Measurements from ENCODE around the gene PREX1. TPM values are rescaled to one million over a fixed set of nuclear protein-coding genes. Genes with fewer than 3 reads are reported as not detected.

The PREX1 gene
- total RNA-seq, 2 donors from 2014 or later = 11.5 to 21.7 TPM

DNA sequence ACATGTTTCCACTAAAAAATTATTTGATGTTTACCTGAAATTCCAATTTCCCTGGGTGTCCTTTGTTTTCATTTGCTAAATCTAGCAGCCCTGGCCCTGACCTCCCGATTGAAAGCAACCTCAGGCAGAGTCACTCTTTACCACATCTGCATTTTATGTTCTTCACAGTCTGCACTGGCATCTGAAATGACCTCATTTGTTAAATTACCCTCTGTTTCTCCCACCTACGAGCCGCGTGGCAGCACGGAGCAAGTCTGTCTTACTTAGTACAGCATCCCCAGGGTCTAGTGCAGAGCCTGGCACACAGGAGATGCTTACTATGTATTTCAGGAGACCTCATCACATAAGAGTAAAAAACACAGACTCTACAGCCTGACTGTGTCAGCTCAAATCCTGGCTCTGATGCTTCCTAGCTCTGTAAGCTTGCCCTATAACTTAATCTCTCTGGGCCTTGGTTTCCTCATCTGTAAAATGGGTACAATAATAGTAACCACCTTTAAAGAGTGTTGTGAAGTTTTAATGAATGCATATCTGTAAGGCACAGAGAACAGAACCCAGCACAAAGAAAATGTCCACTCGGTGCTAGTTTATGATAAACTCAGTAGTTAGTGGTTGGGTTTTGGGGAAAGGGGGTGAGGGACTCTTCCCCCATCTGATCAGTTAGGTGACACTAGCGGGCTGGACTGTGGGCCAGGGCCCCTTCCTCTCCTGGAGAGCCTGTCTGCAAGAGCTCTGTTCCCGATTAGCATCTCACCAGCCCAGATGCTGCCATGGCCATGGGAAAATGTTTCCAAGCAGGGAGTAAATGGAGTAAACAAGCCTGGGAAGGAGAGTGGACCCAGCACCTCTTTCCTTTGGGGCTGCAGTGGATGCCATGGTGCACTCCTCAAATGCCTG lies 88.2 kb downstream of the PREX1 start:
- Histone ChIP-seq H3K9me3 (no peaks in the 10 kb centered on the region), H3K36me3 (peaks cover 5% of the 10 kb centered on the region), H3K4me1 (peaks cover 0 to 19% of the 10 kb centered on the region in 2 donors), H3K27ac (no peak overlapping the region), H3K4me3 (no peak overlapping the region), H3K27me3 (no peaks in the 10 kb centered on the region)
- TF ChIP-seq, protein P1, sequence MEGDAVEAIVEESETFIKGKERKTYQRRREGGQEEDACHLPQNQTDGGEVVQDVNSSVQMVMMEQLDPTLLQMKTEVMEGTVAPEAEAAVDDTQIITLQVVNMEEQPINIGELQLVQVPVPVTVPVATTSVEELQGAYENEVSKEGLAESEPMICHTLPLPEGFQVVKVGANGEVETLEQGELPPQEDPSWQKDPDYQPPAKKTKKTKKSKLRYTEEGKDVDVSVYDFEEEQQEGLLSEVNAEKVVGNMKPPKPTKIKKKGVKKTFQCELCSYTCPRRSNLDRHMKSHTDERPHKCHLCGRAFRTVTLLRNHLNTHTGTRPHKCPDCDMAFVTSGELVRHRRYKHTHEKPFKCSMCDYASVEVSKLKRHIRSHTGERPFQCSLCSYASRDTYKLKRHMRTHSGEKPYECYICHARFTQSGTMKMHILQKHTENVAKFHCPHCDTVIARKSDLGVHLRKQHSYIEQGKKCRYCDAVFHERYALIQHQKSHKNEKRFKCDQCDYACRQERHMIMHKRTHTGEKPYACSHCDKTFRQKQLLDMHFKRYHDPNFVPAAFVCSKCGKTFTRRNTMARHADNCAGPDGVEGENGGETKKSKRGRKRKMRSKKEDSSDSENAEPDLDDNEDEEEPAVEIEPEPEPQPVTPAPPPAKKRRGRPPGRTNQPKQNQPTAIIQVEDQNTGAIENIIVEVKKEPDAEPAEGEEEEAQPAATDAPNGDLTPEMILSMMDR (IDR thresholded peaks at IDR 0.05) = no peak
- no peak for DNase-seq (ENCODE audit: low spot score)

DNA sequence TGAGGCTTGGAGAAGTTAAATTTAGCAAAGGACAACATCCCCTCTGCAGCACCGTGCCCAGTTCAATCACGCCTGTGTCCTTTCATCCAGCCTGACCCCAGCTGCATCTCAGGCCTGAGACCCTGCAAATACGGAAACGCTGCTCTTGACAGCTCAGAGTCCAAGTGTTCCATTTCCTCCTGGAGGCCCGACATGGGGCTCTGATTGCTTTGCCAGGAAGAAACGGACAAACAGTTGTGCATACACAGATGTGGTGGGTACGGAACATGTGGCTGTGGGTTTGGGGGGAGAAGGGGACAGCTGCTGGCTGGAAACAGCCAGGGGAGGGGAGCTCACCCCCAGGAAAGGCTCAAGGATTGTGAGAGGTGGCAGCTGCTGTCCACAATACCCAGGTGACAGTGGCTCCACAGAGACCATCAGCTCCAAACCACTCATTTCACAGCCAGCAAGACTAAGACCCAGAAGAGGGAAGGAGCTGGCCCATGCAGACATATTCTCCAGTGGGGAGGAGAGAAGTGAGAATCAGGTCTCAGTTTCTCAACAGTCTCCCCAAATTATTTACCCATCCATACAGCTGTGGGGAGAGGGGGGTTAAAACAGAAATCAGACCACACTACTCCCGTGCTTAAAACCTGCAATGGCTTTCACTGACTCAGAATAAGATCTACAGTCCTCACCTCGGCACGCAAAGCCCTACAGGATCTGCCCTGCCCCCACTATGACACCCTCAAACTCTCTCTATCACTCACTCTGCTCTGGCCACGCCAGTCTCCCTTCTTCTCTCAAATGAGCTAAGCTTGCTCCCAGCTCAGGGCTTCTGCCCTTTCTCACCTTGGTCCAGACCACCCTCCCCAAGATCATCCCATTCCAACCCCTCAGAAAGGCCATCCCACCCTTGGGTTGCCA lies 89.1 kb downstream of the PREX1 start:
- Histone ChIP-seq H3K4me3 (no peak overlapping the region), H3K9me3 (no peaks in the 10 kb centered on the region), H3K4me1 (peaks cover 0 to 19% of the 10 kb centered on the region in 2 donors), H3K27ac (no peak overlapping the region), H3K27me3 (no peaks in the 10 kb centered on the region), H3K36me3 (peaks cover 5% of the 10 kb centered on the region)
- DNase-seq (ENCODE audit: low spot score) = no peak
- TF ChIP-seq, protein P1 (IDR thresholded peaks at IDR 0.05) = no peak

DNA sequence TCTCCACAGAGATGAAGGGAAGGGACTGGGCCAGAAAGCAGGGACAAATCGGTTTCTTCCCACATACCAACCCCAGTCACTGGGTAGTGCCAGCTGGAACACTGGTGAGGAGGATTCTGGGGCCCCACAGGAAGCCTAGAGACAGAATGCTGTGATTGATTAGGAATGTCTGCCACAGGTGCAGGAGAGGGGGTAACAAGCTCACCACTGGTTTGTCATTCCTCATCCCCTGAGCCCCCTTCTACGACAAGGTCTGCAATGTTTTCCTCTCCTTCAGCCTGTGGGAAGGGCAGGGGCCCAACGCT lies 89.8 kb downstream of the PREX1 start:
- Histone ChIP-seq H3K4me3 (no peak overlapping the region), H3K27ac (no peak overlapping the region), H3K36me3 (no peaks in the 10 kb centered on the region), H3K9me3 (no peaks in the 10 kb centered on the region), H3K4me1 (peaks cover 0 to 19% of the 10 kb centered on the region in 2 donors), H3K27me3 (no peaks in the 10 kb centered on the region)
- no peak for DNase-seq (ENCODE audit: low spot score)
- TF ChIP-seq, protein P1 (IDR thresholded peaks at IDR 0.05) = no peak

DNA sequence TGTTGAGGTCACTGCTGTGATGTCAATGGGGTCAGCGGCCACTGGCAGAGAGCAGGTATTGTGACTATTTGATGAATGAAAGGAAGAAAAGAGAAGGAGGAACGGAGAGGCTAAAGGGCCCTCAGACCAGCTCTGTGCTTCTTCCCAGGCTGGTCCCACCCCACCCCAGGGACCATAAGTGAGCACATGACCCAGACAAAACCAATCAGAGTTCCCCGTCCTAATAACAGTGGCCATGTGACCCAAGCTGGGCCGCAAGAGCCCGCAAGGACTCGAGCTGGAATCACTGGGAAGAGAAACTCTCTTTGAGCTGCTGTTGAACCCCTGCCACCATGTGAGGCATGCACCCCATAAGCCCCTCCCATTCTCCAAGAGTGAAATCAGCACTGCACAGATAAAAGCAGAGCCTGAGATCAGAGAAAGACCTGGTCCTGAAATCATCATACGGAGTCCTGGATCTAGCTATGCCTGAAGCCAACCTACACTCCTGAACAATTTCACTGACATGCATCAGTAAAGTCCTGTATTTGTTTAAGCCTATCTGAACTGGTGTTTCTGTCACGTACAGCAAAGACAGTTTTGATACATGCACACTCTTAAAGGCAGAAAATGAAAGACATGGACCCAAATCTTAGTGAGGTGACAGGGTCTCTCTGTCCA lies 90.2 kb downstream of the PREX1 start:
- H3K4me1 ChIP-seq = peaks cover 0 to 19% of the 10 kb centered on the region in 2 donors
- no peaks in the 10 kb centered on the region for H3K9me3 ChIP-seq
- H3K27ac ChIP-seq = no peak overlapping the region
- H3K27me3 ChIP-seq = no peaks in the 10 kb centered on the region
- TF ChIP-seq, protein P1 (IDR thresholded peaks at IDR 0.05) = no peak
- H3K36me3 ChIP-seq = no peaks in the 10 kb centered on the region
- DNase-seq (ENCODE audit: low spot score) = no peak
- no peak overlapping the region for H3K4me3 ChIP-seq

DNA sequence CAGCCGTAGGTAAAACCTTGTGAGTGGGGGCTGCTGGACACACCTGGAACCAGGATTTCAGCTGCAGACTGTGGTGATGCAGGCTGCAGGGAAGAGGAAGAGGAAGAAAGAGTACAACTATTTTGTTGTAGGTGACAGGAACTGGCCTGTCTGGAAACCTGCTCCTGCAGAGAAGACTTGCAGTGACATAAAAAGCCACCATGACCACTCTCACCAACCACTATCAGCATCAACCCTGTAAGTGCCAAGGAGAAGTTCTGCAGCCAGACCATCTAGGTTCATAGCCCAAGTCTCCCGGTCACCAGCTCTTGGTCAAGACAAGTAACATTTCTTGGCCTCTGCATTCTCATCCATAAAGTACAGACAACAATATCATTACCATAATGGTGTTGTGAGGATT lies 91.2 kb downstream of the PREX1 start:
- DNase-seq (ENCODE audit: low spot score) = no peak
- Histone ChIP-seq H3K27ac (no peak overlapping the region), H3K4me3 (no peak overlapping the region), H3K4me1 (peaks cover 0 to 19% of the 10 kb centered on the region in 2 donors), H3K36me3 (no peaks in the 10 kb centered on the region), H3K9me3 (no peaks in the 10 kb centered on the region), H3K27me3 (no peaks in the 10 kb centered on the region)
- TF ChIP-seq, protein P1 (IDR thresholded peaks at IDR 0.05) = no peak
